ENCODE measurements around the gene HSD11B1L.

DNA sequence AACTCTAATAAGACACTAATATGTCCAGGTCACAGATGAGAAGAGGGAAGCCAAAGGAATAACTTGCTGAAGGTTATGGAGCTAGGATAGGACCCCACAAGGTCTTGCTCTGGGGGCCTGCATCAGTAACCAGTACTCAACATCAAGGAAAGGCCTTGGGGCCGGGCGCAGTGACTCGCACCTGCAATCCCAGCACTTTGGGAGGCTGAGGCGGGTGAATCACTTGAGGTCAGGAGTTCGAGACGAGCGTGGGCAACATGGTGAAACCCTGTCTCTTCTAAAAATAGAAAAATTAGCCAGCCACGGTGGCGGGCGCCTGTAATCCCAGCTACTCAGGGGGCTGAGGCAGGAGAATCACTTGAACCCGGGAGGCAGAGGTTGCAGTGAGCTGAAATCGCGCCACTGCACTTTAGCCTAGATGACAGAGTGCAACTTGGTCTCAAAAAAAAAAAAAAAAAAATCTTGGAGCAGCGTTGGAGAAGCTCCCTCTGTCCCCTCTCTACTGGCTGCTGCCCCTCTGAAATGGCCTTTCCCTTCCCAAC, 37.3 kb downstream of the HSD11B1L start:
- no peak for TF ChIP-seq CTCF (IDR thresholded peaks at IDR 0.05)
- no peak for TF ChIP-seq POLR2A (IDR thresholded peaks at IDR 0.05)

Data from esophagus squamous epithelium (tissue), 4 donors.